Muscle of leg (tissue), 16 donors: ENCODE data around the gene ACTL10. TPM values are rescaled to one million over a fixed set of nuclear protein-coding genes. Genes with fewer than 3 reads are reported as not detected.

Experiments
- DNase-seq: peaks from one replicate; pipeline ENCODE4 v3.0.0; 2013
- H3K27ac ChIP-seq: one replicate; pipeline ENCODE4 v1.5.1; 2013; ENCODE audit warnings: mild to moderate bottlenecking, low read length, control low read depth
- H3K27me3 ChIP-seq: one replicate; pipeline ENCODE4 v1.6.1; 2013; ENCODE audit warnings: low read length; ENCODE audit not compliant: control insufficient read depth, insufficient read depth
- H3K36me3 ChIP-seq: one replicate; pipeline ENCODE4 v1.6.1; 2013; ENCODE audit warnings: low read length; ENCODE audit not compliant: control insufficient read depth, insufficient read depth
- H3K4me1 ChIP-seq: one replicate; pipeline ENCODE4 v1.6.1; 2013; ENCODE audit warnings: low read length; ENCODE audit not compliant: control insufficient read depth, insufficient read depth
- H3K4me3 ChIP-seq: one replicate; pipeline ENCODE4 v1.5.1; 2013; ENCODE audit warnings: low read length, control low read depth
- H3K9me3 ChIP-seq: replicated peaks from 2 replicates; pipeline ENCODE4 v1.6.1; 2013; ENCODE audit warnings: low read depth, low read length; ENCODE audit not compliant: control insufficient read depth
- WGBS: methylation state at CpG from one replicate; pipeline ENCODE4 v1.1.5; 2013; ENCODE audit warnings: missing lambda C conversion rate; ENCODE audit not compliant: insufficient coverage; 5-methylcytosine and 5-hydroxymethylcytosine counted together
- long read RNA-seq, 11 donors: transcript quantifications; one replicate each; lab custom pipeline, GENCODE V29; 2026
- polyA plus RNA-seq, 8 donors: library from polyadenylated mRNA; unstranded; fragments of 120-200 nt; gene quantifications; one replicate each; pipeline versions ENCODE4 v1.2.1 to v1.2.3, GENCODE V29; 2013; ENCODE audit warnings: inconsistent platforms in 1 of 8, low replicate concordance in 1 of 8; ENCODE audit not compliant: insufficient read length in 8 of 8, insufficient read depth in 1 of 8
- total RNA-seq: library from RNA; stranded (reverse); fragments of 120-200 nt; gene quantifications from one replicate; pipeline ENCODE4 v1.2.4, GENCODE V29; 2013

ACTL10 gene
- total RNA-seq (0.49 TPM), polyA plus RNA-seq (under 1 TPM; 0.22 to 0.78 (median 0.38) TPM)
- long read RNA-seq, donor 1 = 0 reads
- long read RNA-seq, donor 2 = 0 reads
- long read RNA-seq, donor 3 = 0 reads
- long read RNA-seq, donor 4 = 0 reads
- long read RNA-seq, donor 5, partial matches to known transcripts = 0 of 1 reads
- long read RNA-seq, donor 5, other reads (novel, unspliced or antisense) = 0 of 1 reads
- long read RNA-seq, donor 6 = 0 reads
- long read RNA-seq, donor 7 = 0 reads
- long read RNA-seq, donor 8 = 0 reads
- long read RNA-seq, donor 9 = 0 reads
- long read RNA-seq, donor 10, partial matches to known transcripts = 0 of 1 reads
- long read RNA-seq, donor 10, other reads (novel, unspliced or antisense) = 0 of 1 reads
- long read RNA-seq, donor 11 = 0 reads

GRCh38 chr20:33666293-33667244 lies at the start of gene ACTL10:
ACTL10 (plus strand) TSS chr20:33666943; CDS start chr20:33667498, 555 bp downstream.
- 2% methylated on average over 48 of the region's 50 CpGs for WGBS
- Histone ChIP-seq H3K27me3 (no peaks in the 10 kb centered on the region), H3K4me3 (peak within 1 kb of the TSS; percentile 38), H3K36me3 (peaks cover 31% of the 10 kb centered on the region), H3K9me3 (no peaks in the 10 kb centered on the region), H3K27ac (peak within 1 kb of the TSS; percentile 85), H3K4me1 (peaks cover 42% of the 10 kb centered on the region)
- DNase-seq = peak; percentile 97

GRCh38 chr20:33621717-33622400 lies 44.9 kb upstream of the ACTL10 start:
- Histone ChIP-seq H3K27ac (peak overlapping the region; percentile 57), H3K4me3 (no peak overlapping the region), H3K27me3 (no peaks in the 10 kb centered on the region), H3K36me3 (peaks cover 32% of the 10 kb centered on the region), H3K9me3 (no peaks in the 10 kb centered on the region), H3K4me1 (no peaks in the 10 kb centered on the region)
- peak; percentile 18 for DNase-seq
- WGBS = 100% methylated on average over 2 of the region's 4 CpGs

- WGBS = 89% methylated on average over 6 of the region's 10 CpGs
- peaks cover 38% of the 10 kb centered on the region for H3K36me3 ChIP-seq
- H3K27ac ChIP-seq = no peak overlapping the region
- H3K27me3 ChIP-seq = no peaks in the 10 kb centered on the region
- no peak overlapping the region for H3K4me3 ChIP-seq
- no peaks in the 10 kb centered on the region for H3K4me1 ChIP-seq
- no peak for DNase-seq
- no peaks in the 10 kb centered on the region for H3K9me3 ChIP-seq
These were observed 43.9 kb upstream of the ACTL10 start for GRCh38 chr20:33622705-33623365.

- Histone ChIP-seq H3K4me3 (no peak overlapping the region), H3K27me3 (no peaks in the 10 kb centered on the region), H3K9me3 (no peaks in the 10 kb centered on the region), H3K27ac (no peak overlapping the region), H3K36me3 (peaks cover 44% of the 10 kb centered on the region), H3K4me1 (no peaks in the 10 kb centered on the region)
- WGBS = 83% methylated on average over 1 of the region's 3 CpGs
- no peak for DNase-seq
These were observed 42.3 kb upstream of the ACTL10 start for GRCh38 chr20:33624399-33624798.

GRCh38 chr20:33626190-33626589 lies 40.6 kb upstream of the ACTL10 start:
- no peaks in the 10 kb centered on the region for H3K9me3 ChIP-seq
- peaks cover 54% of the 10 kb centered on the region for H3K36me3 ChIP-seq
- no peak overlapping the region for H3K4me3 ChIP-seq
- DNase-seq = no peak
- H3K27ac ChIP-seq = no peak overlapping the region
- no peaks in the 10 kb centered on the region for H3K27me3 ChIP-seq
- no peaks in the 10 kb centered on the region for H3K4me1 ChIP-seq
- no CpG with 5 or more reads among the region's 4 CpGs for WGBS

- DNase-seq = no peak
- H3K4me1 ChIP-seq = no peaks in the 10 kb centered on the region
- H3K4me3 ChIP-seq = no peak overlapping the region
- H3K36me3 ChIP-seq = peaks cover 64% of the 10 kb centered on the region
- H3K27me3 ChIP-seq = no peaks in the 10 kb centered on the region
- H3K27ac ChIP-seq = no peak overlapping the region
- WGBS = no CpG with 5 or more reads among the region's 4 CpGs
- no peaks in the 10 kb centered on the region for H3K9me3 ChIP-seq
These were observed 39.0 kb upstream of the ACTL10 start for GRCh38 chr20:33627577-33628216.

- Histone ChIP-seq H3K27me3 (no peaks in the 10 kb centered on the region), H3K36me3 (peaks cover 65% of the 10 kb centered on the region), H3K9me3 (no peaks in the 10 kb centered on the region), H3K27ac (no peak overlapping the region), H3K4me3 (no peak overlapping the region), H3K4me1 (no peaks in the 10 kb centered on the region)
- DNase-seq = no peak
- 95% methylated on average over 8 of the region's 10 CpGs for WGBS
These were observed 37.2 kb upstream of the ACTL10 start for GRCh38 chr20:33629533-33629932.

- no peak for DNase-seq
- WGBS = 100% methylated on average over 1 of the region's 5 CpGs
- Histone ChIP-seq H3K9me3 (no peaks in the 10 kb centered on the region), H3K36me3 (peaks cover 63% of the 10 kb centered on the region), H3K4me3 (no peak overlapping the region), H3K4me1 (no peaks in the 10 kb centered on the region), H3K27me3 (no peaks in the 10 kb centered on the region), H3K27ac (no peak overlapping the region)
These were observed 36.8 kb upstream of the ACTL10 start for GRCh38 chr20:33629979-33630378.

- 92% methylated on average over 2 of the region's 4 CpGs for WGBS
- no peak for DNase-seq
- H3K4me3 ChIP-seq = no peak overlapping the region
These were observed 36.2 kb upstream of the ACTL10 start for GRCh38 chr20:33630507-33630906.

More at GRCh38 chr20:33630507-33630906, 36.2 kb upstream of the ACTL10 start:
- H3K27ac ChIP-seq = no peak overlapping the region
- no peaks in the 10 kb centered on the region for H3K9me3 ChIP-seq
- peaks cover 59% of the 10 kb centered on the region for H3K36me3 ChIP-seq
- no peaks in the 10 kb centered on the region for H3K4me1 ChIP-seq
- H3K27me3 ChIP-seq = no peaks in the 10 kb centered on the region
